SK-N-SH (cell line): ENCODE measurements around the gene ABCG5.

ENCODE experiments used
- CTCF ChIP-seq: fragments of 200-600 bp; sonication (generic); IDR thresholded peaks from 2 replicates; pipeline ENCODE4 v1.6.1; 2017; ENCODE audit warnings: antibody characterized with exemption, mild to moderate bottlenecking, moderate library complexity
- ELF1 ChIP-seq: IDR thresholded peaks from 2 replicates; pipeline ENCODE4 v1.4.0; 2012
- EZH2phosphoT487 ChIP-seq: fragments of 200-600 bp; sonication (generic); IDR thresholded peaks from 2 replicates; pipeline ENCODE4 v1.6.1; 2017; ENCODE audit warnings: low read depth, mixed run types, mild to moderate bottlenecking, antibody characterized with exemption, moderate library complexity, borderline replicate concordance
- GABPA ChIP-seq: IDR thresholded peaks from 2 replicates; pipeline ENCODE4 v1.4.0; 2012; ENCODE audit warnings: low read depth, mild to moderate bottlenecking
- JUND ChIP-seq: IDR thresholded peaks from 2 replicates; pipeline ENCODE4 v1.4.0; 2012
- MXI1 ChIP-seq: IDR thresholded peaks from 2 replicates; pipeline ENCODE4 v1.6.1; 2012; ENCODE audit warnings: mild to moderate bottlenecking, low read depth, low read length, improper control_type of control experiment
- NFIC ChIP-seq: IDR thresholded peaks from 2 replicates; pipeline ENCODE4 v1.4.0; 2012; ENCODE audit warnings: borderline replicate concordance
- POLR2AphosphoS5 ChIP-seq: IDR thresholded peaks from 2 replicates; pipeline ENCODE4 v1.6.1; 2012; ENCODE audit warnings: low read depth, low read length
- SIN3A ChIP-seq: IDR thresholded peaks from 2 replicates; pipeline ENCODE4 v1.6.1; 2012; ENCODE audit warnings: low read depth, mild to moderate bottlenecking, low read length, moderate library complexity, borderline replicate concordance
- YY1 ChIP-seq: IDR thresholded peaks from 2 replicates; pipeline ENCODE4 v1.4.0; 2012; ENCODE audit warnings: low read depth, mild to moderate bottlenecking
- TF ChIP-seq, protein P1 (sequence below): fragments of 150-350 bp; IDR thresholded peaks from 2 replicates; pipeline ENCODE4 v1.6.1; 2017; ENCODE audit warnings: antibody characterized with exemption, low read length, low read depth, borderline replicate concordance

DNA sequence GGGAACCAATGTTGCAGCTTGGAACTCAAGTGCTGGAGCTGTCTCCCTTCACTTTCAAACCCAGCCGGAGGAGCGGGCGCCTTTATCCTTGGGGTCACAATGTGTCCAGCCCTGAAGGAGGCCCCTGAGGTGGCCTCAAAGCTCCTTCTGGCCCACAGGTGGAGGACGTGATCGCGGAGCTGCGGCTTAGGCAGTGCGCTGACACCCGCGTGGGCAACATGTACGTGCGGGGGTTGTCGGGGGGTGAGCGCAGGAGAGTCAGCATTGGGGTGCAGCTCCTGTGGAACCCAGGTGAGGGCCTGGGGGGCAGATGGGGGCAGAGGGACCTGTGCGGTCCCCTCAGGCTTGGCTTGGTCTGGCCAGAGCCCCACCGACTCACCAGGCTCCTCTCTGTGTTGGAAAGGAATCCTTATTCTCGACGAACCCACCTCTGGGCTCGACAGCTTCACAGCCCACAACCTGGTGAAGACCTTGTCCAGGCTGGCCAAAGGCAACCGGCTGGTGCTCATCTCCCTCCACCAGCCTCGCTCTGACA lies 13.6 kb upstream of the ABCG5 start:
- TF ChIP-seq CTCF (no peak), EZH2phosphoT487 (no peak), POLR2AphosphoS5 (no peak), SIN3A (no peak), YY1 (no peak), JUND (no peak), NFIC (no peak), MXI1 (no peak), ELF1 (no peak), GABPA (no peak)
- TF ChIP-seq, protein P1, sequence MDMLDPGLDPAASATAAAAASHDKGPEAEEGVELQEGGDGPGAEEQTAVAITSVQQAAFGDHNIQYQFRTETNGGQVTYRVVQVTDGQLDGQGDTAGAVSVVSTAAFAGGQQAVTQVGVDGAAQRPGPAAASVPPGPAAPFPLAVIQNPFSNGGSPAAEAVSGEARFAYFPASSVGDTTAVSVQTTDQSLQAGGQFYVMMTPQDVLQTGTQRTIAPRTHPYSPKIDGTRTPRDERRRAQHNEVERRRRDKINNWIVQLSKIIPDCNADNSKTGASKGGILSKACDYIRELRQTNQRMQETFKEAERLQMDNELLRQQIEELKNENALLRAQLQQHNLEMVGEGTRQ, result no peak
